ENCODE measurements around the gene PTPRC.

Gene PTPRC

GRCh38 chr1:198701250-198701649 lies 62.4 kb downstream of the PTPRC start:
- Histone ChIP-seq H3K27ac (ENCODE audit: low read depth, low read length, poor library complexity, severe bottlenecking) (peak overlapping the region; percentile 29), H3K4me3 (ENCODE audit: low read depth, low read length, poor library complexity, severe bottlenecking) (no peak overlapping the region), H3K9me2 (ENCODE audit: low read depth, low read length) (no peaks in the 10 kb centered on the region), H3K9me3 (ENCODE audit: low read length) (no peaks in the 10 kb centered on the region), H4K20me1 (ENCODE audit: insufficient read depth, low read length) (no peaks in the 10 kb centered on the region), H3K36me3 (ENCODE audit: insufficient read depth, low read length) (peaks cover 96% of the 10 kb centered on the region), H3K79me2 (ENCODE audit: insufficient read depth, low read length) (0 out of 2 replicates have a peak, but pooled peaks cover 2% of the 10 kb centered on the region), H2AFZ (ENCODE audit: low read length) (no peak overlapping the region), H3K4me2 (ENCODE audit: low read length) (no peak overlapping the region), H3F3A (ENCODE audit: insufficient read depth, low read length) (no peaks in the 10 kb centered on the region), H3K9ac (ENCODE audit: low read length) (no peak overlapping the region), H3K4me1 (ENCODE audit: insufficient read depth, low read length, severe bottlenecking) (peaks cover 29% of the 10 kb centered on the region), H3K27me3 (ENCODE audit: insufficient read depth, low read length) (no peaks in the 10 kb centered on the region)
- TF ChIP-seq EZH2 (IDR thresholded peaks at IDR 0.05; ENCODE audit: borderline replicate concordance, low read length): no peak
- no peak for TF ChIP-seq CTCF (IDR thresholded peaks at IDR 0.05; ENCODE audit: low read length)

GRCh38 chr1:198701766-198702539 lies 63.1 kb downstream of the PTPRC start:
- Histone ChIP-seq H3K4me1 (ENCODE audit: insufficient read depth, low read length, severe bottlenecking) (peaks cover 24% of the 10 kb centered on the region), H3K27ac (ENCODE audit: low read depth, low read length, poor library complexity, severe bottlenecking) (peak overlapping the region; percentile 29), H4K20me1 (ENCODE audit: insufficient read depth, low read length) (no peaks in the 10 kb centered on the region), H3K4me3 (ENCODE audit: low read depth, low read length, poor library complexity, severe bottlenecking) (no peak overlapping the region), H3K27me3 (ENCODE audit: insufficient read depth, low read length) (no peaks in the 10 kb centered on the region), H3F3A (ENCODE audit: insufficient read depth, low read length) (no peaks in the 10 kb centered on the region), H3K9me3 (ENCODE audit: low read length) (no peaks in the 10 kb centered on the region), H3K79me2 (ENCODE audit: insufficient read depth, low read length) (no peaks in the 10 kb centered on the region), H3K36me3 (ENCODE audit: insufficient read depth, low read length) (peaks cover 96% of the 10 kb centered on the region), H3K9me2 (ENCODE audit: low read depth, low read length) (no peaks in the 10 kb centered on the region), H3K9ac (ENCODE audit: low read length) (no peak overlapping the region), H3K4me2 (ENCODE audit: low read length) (no peak overlapping the region), H2AFZ (ENCODE audit: low read length) (no peak overlapping the region)
- no peak for TF ChIP-seq EZH2 (IDR thresholded peaks at IDR 0.05; ENCODE audit: borderline replicate concordance, low read length)
- TF ChIP-seq CTCF (IDR thresholded peaks at IDR 0.05; ENCODE audit: low read length): no peak

GRCh38 chr1:198708761-198709525 lies 70.1 kb downstream of the PTPRC start:
- Histone ChIP-seq H3K9ac (ENCODE audit: low read length) (no peak overlapping the region), H2AFZ (ENCODE audit: low read length) (no peak overlapping the region), H3K4me3 (ENCODE audit: low read depth, low read length, poor library complexity, severe bottlenecking) (no peak overlapping the region), H3K4me2 (ENCODE audit: low read length) (no peak overlapping the region), H3F3A (ENCODE audit: insufficient read depth, low read length) (no peaks in the 10 kb centered on the region), H3K4me1 (ENCODE audit: insufficient read depth, low read length, severe bottlenecking) (no peaks in the 10 kb centered on the region), H3K9me2 (ENCODE audit: low read depth, low read length) (no peaks in the 10 kb centered on the region), H3K36me3 (ENCODE audit: insufficient read depth, low read length) (peaks cover 99% of the 10 kb centered on the region), H3K9me3 (ENCODE audit: low read length) (no peaks in the 10 kb centered on the region), H3K79me2 (ENCODE audit: insufficient read depth, low read length) (no peaks in the 10 kb centered on the region), H4K20me1 (ENCODE audit: insufficient read depth, low read length) (no peaks in the 10 kb centered on the region), H3K27me3 (ENCODE audit: insufficient read depth, low read length) (no peaks in the 10 kb centered on the region), H3K27ac (ENCODE audit: low read depth, low read length, poor library complexity, severe bottlenecking) (no peak overlapping the region)
- no peak for TF ChIP-seq CTCF (IDR thresholded peaks at IDR 0.05; ENCODE audit: low read length)
- TF ChIP-seq EZH2 (IDR thresholded peaks at IDR 0.05; ENCODE audit: borderline replicate concordance, low read length): no peak

Measured in OCI-LY1 (cell line).